GM12878 (cell line): ENCODE data around the gene CDCA7L.

Experiments
- EZH2 ChIP-seq: IDR thresholded peaks from 2 replicates; pipeline ENCODE4 v1.6.1; 2012; ENCODE audit warnings: low read depth, mild to moderate bottlenecking, control low read depth, inconsistent platforms, low read length, borderline replicate concordance; ENCODE audit not compliant: control insufficient read depth
- YY1 ChIP-seq: IDR thresholded peaks from 2 replicates; pipeline ENCODE4 v1.6.1; 2011; ENCODE audit warnings: low read depth, mild to moderate bottlenecking, low read length
- TF ChIP-seq, protein P1 (sequence below): IDR thresholded peaks from 2 replicates; pipeline ENCODE4 v1.6.1; 2012; ENCODE audit warnings: mild to moderate bottlenecking, low read depth, low read length

DNA sequence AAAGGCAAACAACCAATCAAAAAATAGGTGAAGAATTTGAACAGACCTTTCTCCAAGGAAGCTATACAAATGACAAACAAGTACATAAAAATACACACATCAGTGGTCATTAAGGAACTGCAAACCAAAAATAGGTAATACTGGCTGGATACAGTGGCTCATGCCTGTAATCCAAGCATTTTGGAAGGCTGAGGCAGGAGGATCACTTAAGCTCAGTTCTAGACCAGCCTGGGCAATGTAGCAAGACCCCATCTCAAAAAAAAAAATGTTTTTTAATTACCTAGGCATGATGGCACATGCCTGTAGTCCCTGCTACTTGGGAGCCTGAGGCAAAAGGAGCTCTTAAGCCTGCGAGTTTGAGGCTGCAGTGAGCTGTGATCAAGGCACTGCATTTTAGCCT is 19.3 kb downstream of the CDCA7L start:
- TF ChIP-seq YY1 (no peak), EZH2 (no peak)
- TF ChIP-seq, protein P1, sequence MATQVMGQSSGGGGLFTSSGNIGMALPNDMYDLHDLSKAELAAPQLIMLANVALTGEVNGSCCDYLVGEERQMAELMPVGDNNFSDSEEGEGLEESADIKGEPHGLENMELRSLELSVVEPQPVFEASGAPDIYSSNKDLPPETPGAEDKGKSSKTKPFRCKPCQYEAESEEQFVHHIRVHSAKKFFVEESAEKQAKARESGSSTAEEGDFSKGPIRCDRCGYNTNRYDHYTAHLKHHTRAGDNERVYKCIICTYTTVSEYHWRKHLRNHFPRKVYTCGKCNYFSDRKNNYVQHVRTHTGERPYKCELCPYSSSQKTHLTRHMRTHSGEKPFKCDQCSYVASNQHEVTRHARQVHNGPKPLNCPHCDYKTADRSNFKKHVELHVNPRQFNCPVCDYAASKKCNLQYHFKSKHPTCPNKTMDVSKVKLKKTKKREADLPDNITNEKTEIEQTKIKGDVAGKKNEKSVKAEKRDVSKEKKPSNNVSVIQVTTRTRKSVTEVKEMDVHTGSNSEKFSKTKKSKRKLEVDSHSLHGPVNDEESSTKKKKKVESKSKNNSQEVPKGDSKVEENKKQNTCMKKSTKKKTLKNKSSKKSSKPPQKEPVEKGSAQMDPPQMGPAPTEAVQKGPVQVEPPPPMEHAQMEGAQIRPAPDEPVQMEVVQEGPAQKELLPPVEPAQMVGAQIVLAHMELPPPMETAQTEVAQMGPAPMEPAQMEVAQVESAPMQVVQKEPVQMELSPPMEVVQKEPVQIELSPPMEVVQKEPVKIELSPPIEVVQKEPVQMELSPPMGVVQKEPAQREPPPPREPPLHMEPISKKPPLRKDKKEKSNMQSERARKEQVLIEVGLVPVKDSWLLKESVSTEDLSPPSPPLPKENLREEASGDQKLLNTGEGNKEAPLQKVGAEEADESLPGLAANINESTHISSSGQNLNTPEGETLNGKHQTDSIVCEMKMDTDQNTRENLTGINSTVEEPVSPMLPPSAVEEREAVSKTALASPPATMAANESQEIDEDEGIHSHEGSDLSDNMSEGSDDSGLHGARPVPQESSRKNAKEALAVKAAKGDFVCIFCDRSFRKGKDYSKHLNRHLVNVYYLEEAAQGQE = no peak
